DMS114 treated with DMSO at 0.1 percent for 48 hours (cell line): ENCODE measurements around the gene SORL1.

ENCODE experiments used
- DNase-seq: peaks from one replicate; lab custom pipeline; 2025; ENCODE audit not compliant: unreplicated experiment; lab: John Stamatoyannopoulos, UW

Gene SORL1

DNA sequence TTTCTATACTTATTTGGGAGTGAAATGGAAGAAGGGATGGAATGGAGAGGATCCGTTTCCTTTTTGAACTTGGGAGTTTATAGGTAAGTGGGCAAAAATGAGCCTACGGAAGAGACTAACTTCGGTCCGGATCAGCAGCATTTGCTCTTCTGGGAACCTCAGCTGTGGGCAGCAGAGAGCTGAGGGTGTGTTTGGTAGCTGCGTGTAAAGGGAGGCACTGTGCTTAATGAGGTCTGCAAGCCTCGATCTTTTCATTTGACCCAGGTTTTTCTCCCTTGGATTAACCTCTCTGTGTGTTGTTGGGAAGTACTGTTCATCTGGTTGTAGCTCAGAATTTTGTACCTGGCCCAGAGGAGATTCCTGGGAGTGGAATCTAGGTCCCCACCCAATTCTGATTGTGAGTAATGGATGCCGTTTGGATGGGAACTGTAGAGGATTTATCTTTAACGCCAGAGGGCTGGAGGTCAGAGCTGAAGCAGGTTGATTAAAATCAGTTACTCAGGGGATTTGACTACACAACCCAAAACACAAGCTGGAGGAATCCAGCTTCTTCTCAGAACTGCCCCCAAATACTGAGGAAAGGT is 202.2 kb downstream of the SORL1 start:
- no peak for DNase-seq

- DNase-seq, result no peak
Observed at GRCh38 chr11:121654843-121655536, 202.9 kb downstream of the SORL1 start.

- peak; percentile 15 for DNase-seq
Observed at GRCh38 chr11:121655537-121656327, 203.6 kb downstream of the SORL1 start.

GRCh38 chr11:121656328-121657090 is 204.4 kb downstream of the SORL1 start:
- DNase-seq, result no peak

GRCh38 chr11:121657146-121657545 is 205.0 kb downstream of the SORL1 start:
- DNase-seq, result no peak

DNA sequence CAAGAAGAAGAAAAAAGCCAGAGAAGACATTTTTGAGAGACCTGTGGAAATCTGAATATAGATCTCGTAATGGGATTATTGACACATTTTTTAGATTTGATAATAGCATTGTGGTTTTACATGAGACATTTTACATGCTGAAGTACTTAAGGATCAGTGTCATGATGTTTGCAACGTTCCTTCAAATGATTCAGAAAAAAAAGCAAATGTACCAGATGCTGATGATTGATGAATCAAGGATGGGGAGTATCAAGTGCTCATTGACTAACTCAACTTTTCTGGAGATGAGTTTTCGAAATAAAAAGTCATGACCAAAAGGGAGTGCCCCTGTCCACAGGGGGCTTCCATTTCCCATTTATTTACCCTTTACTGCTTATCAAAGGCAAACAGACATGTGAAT is 207.7 kb downstream of the SORL1 start:
- DNase-seq, result no peak

GRCh38 chr11:121661880-121662486 is 209.9 kb downstream of the SORL1 start:
- no peak for DNase-seq

GRCh38 chr11:121664144-121664543 is 212.0 kb downstream of the SORL1 start:
- no peak for DNase-seq

- no peak for DNase-seq
Observed at GRCh38 chr11:121665206-121665838, 213.2 kb downstream of the SORL1 start.

GRCh38 chr11:121667836-121668235 is 215.7 kb downstream of the SORL1 start:
- DNase-seq, result no peak

DNA sequence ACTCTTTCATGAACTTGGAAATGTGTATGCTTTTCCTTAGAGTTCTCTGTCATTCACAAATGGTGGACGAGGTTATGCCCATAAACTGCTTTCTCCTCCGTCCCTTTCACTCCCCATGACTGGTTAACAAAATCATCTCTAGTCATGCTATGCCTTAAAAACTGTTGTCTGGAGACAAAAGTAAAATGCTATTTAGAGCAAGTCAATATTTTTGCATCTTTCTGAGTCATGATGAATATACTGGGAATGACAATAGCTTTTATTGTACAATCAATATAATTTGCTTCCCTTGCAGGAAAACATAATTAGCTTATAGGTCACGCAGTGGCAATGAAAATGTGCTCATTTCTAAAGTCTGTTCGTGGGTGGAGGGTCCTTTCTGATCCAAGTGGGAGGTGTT is 217.3 kb downstream of the SORL1 start:
- DNase-seq, result no peak

DNA sequence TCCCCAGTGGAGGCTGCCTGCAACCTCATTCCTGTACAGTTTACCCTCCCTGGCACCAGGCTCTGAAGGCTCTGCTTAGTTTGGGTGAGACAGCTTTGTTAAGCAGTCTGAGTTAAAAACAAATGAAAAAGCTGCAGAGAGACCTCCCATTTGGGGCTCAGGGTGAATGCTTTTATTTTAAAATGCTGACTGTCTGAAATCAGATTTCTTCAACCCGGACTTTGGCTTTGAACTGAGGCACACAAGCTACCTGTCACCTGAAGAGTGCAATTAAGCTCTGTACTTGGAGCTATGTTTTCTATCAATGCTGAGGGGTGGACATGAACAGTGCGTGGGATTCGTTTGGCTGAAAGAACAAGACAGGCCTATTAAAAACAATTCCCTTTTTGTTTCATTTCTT is 218.2 kb downstream of the SORL1 start:
- DNase-seq, result no peak

GRCh38 chr11:121670805-121671282 is 218.7 kb downstream of the SORL1 start:
- DNase-seq, result no peak

DNA sequence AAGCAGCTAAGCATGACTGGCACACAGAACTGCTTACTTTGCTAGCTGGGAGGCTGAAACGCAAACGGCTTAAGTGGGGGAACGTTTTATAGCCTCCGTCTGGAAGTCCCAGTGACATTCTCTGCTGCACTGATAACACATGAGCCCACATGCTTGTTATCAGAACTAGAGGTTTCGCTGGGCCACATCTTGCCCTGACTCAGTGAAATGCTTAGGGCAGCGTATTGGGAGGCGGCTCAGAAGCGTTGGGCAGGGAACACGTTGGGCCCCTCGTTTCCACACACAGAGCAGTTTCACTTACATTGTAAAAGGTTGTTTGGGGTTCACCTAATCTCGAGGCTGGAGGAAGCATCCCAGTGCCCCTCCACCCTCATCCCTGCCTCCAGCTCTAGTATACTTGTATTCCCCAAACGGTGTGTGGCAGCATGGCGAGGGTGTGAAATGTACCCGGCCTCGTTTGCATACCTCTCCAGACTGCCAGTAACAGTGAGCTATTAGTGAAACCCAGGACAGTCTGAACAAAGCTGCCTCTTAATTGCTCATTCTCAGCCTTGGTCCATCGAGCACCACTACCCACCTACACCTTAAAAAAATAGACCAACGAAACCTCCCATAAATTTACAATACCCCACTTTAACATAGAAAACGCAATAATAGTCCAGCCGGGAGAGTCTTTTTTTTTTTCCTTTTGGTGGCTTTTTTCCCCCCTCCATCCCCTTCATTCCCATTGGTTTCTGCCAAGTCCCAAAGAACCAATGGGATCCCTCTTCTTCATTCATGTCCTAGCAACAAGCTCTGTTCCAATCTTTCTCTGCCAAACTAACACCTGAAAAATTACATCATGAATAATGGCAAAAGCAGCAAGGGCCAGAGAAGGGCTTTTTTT is 219.4 kb downstream of the SORL1 start:
- DNase-seq, result no peak

GRCh38 chr11:121672630-121673487 is 220.7 kb downstream of the SORL1 start:
- DNase-seq, result no peak

- DNase-seq, result no peak
Observed at GRCh38 chr11:121681550-121682268, 229.6 kb downstream of the SORL1 start.
